ENCODE results near the gene CTIF. TPM values are rescaled to one million over a fixed set of nuclear protein-coding genes. Genes with fewer than 3 reads are reported as not detected.

Gene CTIF
- polyA plus RNA-seq, 3 donors = 0.38 to 8.7 (median 1.2) TPM

DNA sequence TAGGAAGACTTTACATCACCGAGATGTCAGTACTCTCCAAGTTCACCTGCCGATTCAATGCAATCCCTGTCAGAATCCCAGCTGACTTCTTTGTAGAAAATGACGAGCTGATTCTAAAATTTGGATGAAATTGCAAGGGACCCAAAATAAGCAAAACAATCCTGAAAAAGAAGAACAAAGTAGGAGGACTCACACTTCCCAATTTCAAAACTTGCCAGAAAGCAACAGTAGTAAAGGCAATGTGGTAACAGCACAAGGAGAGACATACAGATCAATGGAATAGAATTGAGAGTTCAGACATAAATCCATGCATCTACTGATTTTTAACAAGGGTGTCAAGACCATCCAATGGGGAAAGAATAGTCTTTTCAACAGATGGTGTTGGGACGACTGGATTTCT, 359.7 kb downstream of the CTIF start:
- Histone ChIP-seq H3K4me1 (ENCODE audit: control insufficient read depth in 1 of 2, insufficient read depth in 2 of 2, low read length in 2 of 2) (peaks cover 52 to 61% of the 10 kb centered on the region in 2 donors), H3K36me3 (replicated peaks in 1 of 2; ENCODE audit: control insufficient read depth in 1 of 2, insufficient read depth in 2 of 2, low read length in 2 of 2) (no peaks in the 10 kb centered on the region), H3K79me2 (ENCODE audit: insufficient read depth, low read length) (no peaks in the 10 kb centered on the region), H3K4me2 (replicated peaks; ENCODE audit: extremely low read depth, low read length, poor library complexity, severe bottlenecking) (no peak overlapping the region), H3K4me3 (replicated peaks in 1 of 3; ENCODE audit: low read depth in 2 of 3, low read length in 3 of 3) (no peak overlapping the region), H3K27ac (ENCODE audit: low read depth in 1 of 2, low read length in 2 of 2) (peak overlapping the region in 1 of 2 donors; percentile 56), H3K9me3 (replicated peaks in 1 of 2; ENCODE audit: control insufficient read depth in 1 of 2, insufficient read depth in 1 of 2, low read length in 2 of 2) (no peaks in the 10 kb centered on the region), H3K9ac (ENCODE audit: insufficient read depth, low read length, poor library complexity, severe bottlenecking) (no peak overlapping the region), H4K20me1 (ENCODE audit: insufficient read depth, low read length) (no peaks in the 10 kb centered on the region), H2AFZ (ENCODE audit: insufficient read depth, low read depth, low read length, poor library complexity, severe bottlenecking) (no peak overlapping the region), H3K27me3 (ENCODE audit: control insufficient read depth in 2 of 2, insufficient read depth in 2 of 2, low read length in 2 of 2) (no peaks in the 10 kb centered on the region)
- H3K9me3 Mint-ChIP-seq = peaks cover 0 to 4% (median 1%) of the 10 kb centered on the region in 7 donors
- 54% methylated on average over 3 of the region's 4 CpGs for WGBS (ENCODE audit: insufficient coverage)
- peak in 1 of 3 donors; percentile 61 for DNase-seq
- peaks cover 63% of the 10 kb centered on the region for H3K4me1 Mint-ChIP-seq
- intact Hi-C loops (cut with micrococcal nuclease) = loop anchor here (5.0 to 10.0 kb wide), 3 partner anchors 54 to 224 kb away; partner anchors contain the start of gene SMAD7 (in 1 of the 2)
- H3K27me3 Mint-ChIP-seq (ENCODE audit: low read depth in 3 of 3) = no peaks in the 10 kb centered on the region
- TF ChIP-seq, protein P1, sequence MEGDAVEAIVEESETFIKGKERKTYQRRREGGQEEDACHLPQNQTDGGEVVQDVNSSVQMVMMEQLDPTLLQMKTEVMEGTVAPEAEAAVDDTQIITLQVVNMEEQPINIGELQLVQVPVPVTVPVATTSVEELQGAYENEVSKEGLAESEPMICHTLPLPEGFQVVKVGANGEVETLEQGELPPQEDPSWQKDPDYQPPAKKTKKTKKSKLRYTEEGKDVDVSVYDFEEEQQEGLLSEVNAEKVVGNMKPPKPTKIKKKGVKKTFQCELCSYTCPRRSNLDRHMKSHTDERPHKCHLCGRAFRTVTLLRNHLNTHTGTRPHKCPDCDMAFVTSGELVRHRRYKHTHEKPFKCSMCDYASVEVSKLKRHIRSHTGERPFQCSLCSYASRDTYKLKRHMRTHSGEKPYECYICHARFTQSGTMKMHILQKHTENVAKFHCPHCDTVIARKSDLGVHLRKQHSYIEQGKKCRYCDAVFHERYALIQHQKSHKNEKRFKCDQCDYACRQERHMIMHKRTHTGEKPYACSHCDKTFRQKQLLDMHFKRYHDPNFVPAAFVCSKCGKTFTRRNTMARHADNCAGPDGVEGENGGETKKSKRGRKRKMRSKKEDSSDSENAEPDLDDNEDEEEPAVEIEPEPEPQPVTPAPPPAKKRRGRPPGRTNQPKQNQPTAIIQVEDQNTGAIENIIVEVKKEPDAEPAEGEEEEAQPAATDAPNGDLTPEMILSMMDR (IDR thresholded peaks at IDR 0.05) = no peak
- H3K36me3 Mint-ChIP-seq = peaks cover 2 to 7% of the 10 kb centered on the region in 2 donors
- H3K27ac Mint-ChIP-seq = peak overlapping the region; percentile 35 to 98 (median 84)
- H3K4me3 Mint-ChIP-seq = peak overlapping the region in 1 of 2 donors; percentile 52

DNA sequence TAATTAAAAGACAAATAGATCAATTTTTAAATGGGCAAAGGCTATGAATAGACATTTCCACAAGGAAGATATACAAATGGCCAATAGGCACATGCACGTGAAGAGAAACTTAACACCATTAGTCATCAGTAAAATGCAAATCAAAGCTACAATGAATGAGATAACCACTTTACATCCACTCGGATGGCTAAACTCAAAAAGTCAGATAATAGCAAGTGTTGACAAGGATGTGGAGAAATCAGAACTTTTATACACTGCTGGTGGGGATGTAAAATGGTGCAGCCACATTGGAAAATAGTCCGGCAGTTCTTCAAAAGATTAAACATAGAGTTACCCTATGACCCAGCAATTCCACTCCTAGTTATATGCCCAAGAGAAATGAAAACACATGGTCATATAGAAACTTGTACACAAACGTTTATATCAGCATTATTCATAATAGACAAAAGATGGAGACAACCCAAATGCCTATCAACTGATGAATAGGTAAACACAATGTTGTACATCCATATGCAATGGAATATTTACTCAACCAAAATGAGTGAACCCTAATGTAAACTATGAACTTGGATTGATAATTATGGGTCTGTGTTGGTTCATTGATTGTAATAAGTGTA, 360.8 kb downstream of the CTIF start:
- Mint-ChIP-seq H3K4me1 (peaks cover 63% of the 10 kb centered on the region), H3K4me3 (no peak overlapping the region), H3K27me3 (ENCODE audit: low read depth in 3 of 3) (peaks cover 0 to 2% (median 0%) of the 10 kb centered on the region in 3 donors), H3K9me3 (peaks cover 2 to 7% (median 6%) of the 10 kb centered on the region in 7 donors), H3K36me3 (peaks cover 2 to 7% of the 10 kb centered on the region in 2 donors), H3K27ac (no peak overlapping the region)
- Histone ChIP-seq H2AFZ (ENCODE audit: insufficient read depth, low read depth, low read length, poor library complexity, severe bottlenecking) (no peak overlapping the region), H3K9ac (ENCODE audit: insufficient read depth, low read length, poor library complexity, severe bottlenecking) (no peak overlapping the region), H4K20me1 (ENCODE audit: insufficient read depth, low read length) (no peaks in the 10 kb centered on the region), H3K4me1 (ENCODE audit: control insufficient read depth in 1 of 2, insufficient read depth in 2 of 2, low read length in 2 of 2) (peaks cover 52 to 61% of the 10 kb centered on the region in 2 donors), H3K9me3 (replicated peaks in 1 of 2; ENCODE audit: control insufficient read depth in 1 of 2, insufficient read depth in 1 of 2, low read length in 2 of 2) (peaks cover under 1 to 3% of the 10 kb centered on the region in 2 donors), H3K4me3 (replicated peaks in 1 of 3; ENCODE audit: low read depth in 2 of 3, low read length in 3 of 3) (no peak overlapping the region), H3K4me2 (replicated peaks; ENCODE audit: extremely low read depth, low read length, poor library complexity, severe bottlenecking) (no peak overlapping the region), H3K27ac (ENCODE audit: low read depth in 1 of 2, low read length in 2 of 2) (no peak overlapping the region), H3K27me3 (ENCODE audit: control insufficient read depth in 2 of 2, insufficient read depth in 2 of 2, low read length in 2 of 2) (no peaks in the 10 kb centered on the region), H3K79me2 (ENCODE audit: insufficient read depth, low read length) (no peaks in the 10 kb centered on the region), H3K36me3 (replicated peaks in 1 of 2; ENCODE audit: control insufficient read depth in 1 of 2, insufficient read depth in 2 of 2, low read length in 2 of 2) (no peaks in the 10 kb centered on the region)
- TF ChIP-seq, protein P1 (IDR thresholded peaks at IDR 0.05) = no peak
- no CpG with 5 or more reads among the region's 4 CpGs for WGBS (ENCODE audit: insufficient coverage)
- intact Hi-C loops (cut with micrococcal nuclease) = loop anchor here (5.0 to 10.0 kb wide), 4 partner anchors 48 to 225 kb away; partner anchors contain the start of gene SMAD7 (in 1 of the 2)
- DNase-seq = no peak
